Measurements from ENCODE around the gene ITGA5. TPM values are rescaled to one million over a fixed set of nuclear protein-coding genes. Genes with fewer than 3 reads are reported as not detected.

The ITGA5 gene
- total RNA-seq, 1 donor = 401 TPM

GRCh38 chr12:54393743-54394142 is 25.3 kb downstream of the ITGA5 start:
- Histone ChIP-seq H3K4me1 (ENCODE audit: insufficient read depth, low read length) (no peaks in the 10 kb centered on the region), H4K20me1 (ENCODE audit: insufficient read depth, low read length) (peaks cover 27% of the 10 kb centered on the region), H3K27ac (ENCODE audit: low read depth, low read length) (no peak overlapping the region), H2AFZ (ENCODE audit: low read length) (no peak overlapping the region), H3K36me3 (ENCODE audit: insufficient read depth, low read length) (peaks cover 61% of the 10 kb centered on the region), H3K4me3 (ENCODE audit: insufficient read depth, low read length) (no peak overlapping the region), H3K79me2 (ENCODE audit: insufficient read depth, low read length) (no peaks in the 10 kb centered on the region), H3K4me2 (ENCODE audit: insufficient read depth, low read length) (no peak overlapping the region), H3K9me3 (ENCODE audit: low read depth, low read length) (no peaks in the 10 kb centered on the region), H3K27me3 (ENCODE audit: insufficient read depth, low read length) (no peaks in the 10 kb centered on the region)
- DNase-seq (ENCODE audit: insufficient read length, low spot score, missing footprints) = peak; percentile 51
- TF ChIP-seq CTCF (IDR thresholded peaks at IDR 0.05; ENCODE audit: extremely low read depth, low read depth, low read length) = no peak

GRCh38 chr12:54393207-54393609 is 25.9 kb downstream of the ITGA5 start:
- H3K9me3 ChIP-seq (ENCODE audit: low read depth, low read length) = no peaks in the 10 kb centered on the region
- no peak overlapping the region for H3K27ac ChIP-seq (ENCODE audit: low read depth, low read length)
- peak; percentile 11 for DNase-seq (ENCODE audit: insufficient read length, low spot score, missing footprints)
- H3K4me3 ChIP-seq (ENCODE audit: insufficient read depth, low read length) = no peak overlapping the region
- no peak overlapping the region for H3K4me2 ChIP-seq (ENCODE audit: insufficient read depth, low read length)
- H4K20me1 ChIP-seq (ENCODE audit: insufficient read depth, low read length) = peaks cover 27% of the 10 kb centered on the region
- no peak overlapping the region for H2AFZ ChIP-seq (ENCODE audit: low read length)
- no peak for TF ChIP-seq CTCF (IDR thresholded peaks at IDR 0.05; ENCODE audit: extremely low read depth, low read depth, low read length)
- H3K79me2 ChIP-seq (ENCODE audit: insufficient read depth, low read length) = no peaks in the 10 kb centered on the region
- H3K27me3 ChIP-seq (ENCODE audit: insufficient read depth, low read length) = no peaks in the 10 kb centered on the region
- no peaks in the 10 kb centered on the region for H3K4me1 ChIP-seq (ENCODE audit: insufficient read depth, low read length)
- peaks cover 55% of the 10 kb centered on the region for H3K36me3 ChIP-seq (ENCODE audit: insufficient read depth, low read length)

DNA sequence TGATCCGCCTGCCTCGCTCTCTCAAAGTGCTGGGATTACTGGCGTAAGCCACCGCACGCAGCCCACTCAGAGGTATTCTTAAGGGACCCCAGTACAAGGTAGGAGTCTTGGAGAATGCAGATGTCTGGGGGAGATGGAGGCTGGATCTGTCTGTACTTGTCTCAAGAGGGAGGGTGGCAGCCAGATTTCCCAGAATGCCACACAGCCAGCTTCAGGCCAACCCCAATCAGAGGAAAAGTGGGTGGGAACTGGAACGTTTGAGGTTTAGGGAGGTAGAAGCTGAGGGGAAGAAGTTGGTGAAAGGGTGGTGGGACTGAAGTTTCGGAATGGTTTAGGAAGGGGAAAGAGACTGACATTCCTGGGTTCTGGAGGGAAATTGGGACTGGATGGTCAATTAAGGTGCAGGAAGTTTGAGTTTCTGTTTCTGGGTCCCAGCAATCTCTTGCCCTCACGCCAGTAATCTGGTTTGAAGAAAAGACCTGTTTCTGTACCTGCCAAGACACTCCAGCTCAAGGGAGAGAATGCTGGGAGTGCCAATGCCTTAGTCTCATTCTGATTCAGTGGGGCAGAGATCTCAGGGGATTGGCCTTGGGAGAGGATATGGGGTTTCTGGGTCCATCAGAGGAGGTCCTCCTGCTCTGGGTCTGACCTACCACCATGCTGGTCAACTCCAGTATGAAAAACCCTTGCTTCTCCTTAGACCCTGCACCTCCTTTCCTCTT is 26.4 kb downstream of the ITGA5 start:
- H3K4me1 ChIP-seq (ENCODE audit: insufficient read depth, low read length) = no peaks in the 10 kb centered on the region
- no peaks in the 10 kb centered on the region for H3K79me2 ChIP-seq (ENCODE audit: insufficient read depth, low read length)
- H3K27me3 ChIP-seq (ENCODE audit: insufficient read depth, low read length) = no peaks in the 10 kb centered on the region
- H3K9me3 ChIP-seq (ENCODE audit: low read depth, low read length) = no peaks in the 10 kb centered on the region
- H3K27ac ChIP-seq (ENCODE audit: low read depth, low read length) = no peak overlapping the region
- H3K4me2 ChIP-seq (ENCODE audit: insufficient read depth, low read length) = no peak overlapping the region
- H3K36me3 ChIP-seq (ENCODE audit: insufficient read depth, low read length) = peaks cover 50% of the 10 kb centered on the region
- TF ChIP-seq CTCF (IDR thresholded peaks at IDR 0.05; ENCODE audit: extremely low read depth, low read depth, low read length) = no peak
- no peak overlapping the region for H3K4me3 ChIP-seq (ENCODE audit: insufficient read depth, low read length)
- peak; percentile 72 for DNase-seq (ENCODE audit: insufficient read length, low spot score, missing footprints)
- no peak overlapping the region for H2AFZ ChIP-seq (ENCODE audit: low read length)
- peaks cover 27% of the 10 kb centered on the region for H4K20me1 ChIP-seq (ENCODE audit: insufficient read depth, low read length)

DNA sequence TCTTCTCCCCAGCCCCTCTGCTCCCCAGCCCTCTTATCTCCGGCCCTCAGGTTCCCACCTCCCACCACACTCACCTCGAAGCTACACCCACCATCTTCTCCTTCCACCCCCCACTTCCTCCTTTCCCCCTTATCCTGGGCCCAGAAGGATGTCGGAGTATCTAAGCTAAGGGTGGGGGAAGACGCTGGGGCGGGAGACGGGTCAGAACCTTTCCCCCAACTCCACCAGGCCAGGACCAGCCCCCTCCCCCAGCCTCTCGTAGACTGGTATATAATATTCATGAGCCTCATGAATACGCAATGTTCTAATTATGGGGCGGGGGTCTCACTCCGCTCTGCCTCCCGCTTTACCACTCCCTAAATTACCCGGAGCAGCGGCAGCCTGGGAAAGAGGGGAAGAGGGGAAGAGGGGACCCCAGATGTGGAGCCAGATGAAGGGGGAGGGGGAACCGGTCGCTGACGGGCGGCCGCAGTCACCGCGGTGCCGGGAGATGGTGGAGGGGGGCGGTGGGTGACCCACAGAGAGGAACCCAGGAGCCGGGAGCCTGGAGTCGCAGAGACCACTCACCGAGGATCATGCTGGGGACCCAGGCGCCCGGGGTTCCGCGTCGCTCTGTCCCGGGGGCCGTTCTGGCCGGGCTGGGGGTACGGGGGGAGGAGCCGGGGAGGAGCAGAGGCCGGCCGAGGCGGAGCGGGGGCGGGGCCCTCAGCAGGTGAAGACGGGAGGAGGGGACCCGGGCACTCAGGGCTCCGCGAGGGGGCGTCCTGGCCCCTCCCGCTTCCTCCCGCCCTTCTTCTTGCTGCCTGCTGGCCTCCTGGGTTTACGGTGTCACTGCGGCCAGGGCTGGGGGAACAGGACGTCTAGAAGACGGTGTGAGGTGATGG is 28.2 kb downstream of the ITGA5 start:
- no peak overlapping the region for H3K4me2 ChIP-seq (ENCODE audit: insufficient read depth, low read length)
- peaks cover 32% of the 10 kb centered on the region for H3K36me3 ChIP-seq (ENCODE audit: insufficient read depth, low read length)
- no peak overlapping the region for H3K4me3 ChIP-seq (ENCODE audit: insufficient read depth, low read length)
- no peaks in the 10 kb centered on the region for H3K79me2 ChIP-seq (ENCODE audit: insufficient read depth, low read length)
- no peak overlapping the region for H2AFZ ChIP-seq (ENCODE audit: low read length)
- no peaks in the 10 kb centered on the region for H3K4me1 ChIP-seq (ENCODE audit: insufficient read depth, low read length)
- H4K20me1 ChIP-seq (ENCODE audit: insufficient read depth, low read length) = peaks cover 22% of the 10 kb centered on the region
- no peak for TF ChIP-seq CTCF (IDR thresholded peaks at IDR 0.05; ENCODE audit: extremely low read depth, low read depth, low read length)
- no peaks in the 10 kb centered on the region for H3K27me3 ChIP-seq (ENCODE audit: insufficient read depth, low read length)
- peak; percentile 73 for DNase-seq (ENCODE audit: insufficient read length, low spot score, missing footprints)
- no peaks in the 10 kb centered on the region for H3K9me3 ChIP-seq (ENCODE audit: low read depth, low read length)
- H3K27ac ChIP-seq (ENCODE audit: low read depth, low read length) = no peak overlapping the region
